Trophoblast cell (in vitro differentiated cells and primary cell): ENCODE data around the gene FRAS1.

Experiments used
- DNase-seq, 2 donors: peaks; one replicate each; pipeline ENCODE4 v3.0.0-alpha.2; 2016
- H2AFZ ChIP-seq: 2 replicates; pipeline ENCODE4 v1.6.1; 2013; ENCODE audit warnings: low read length, moderate library complexity, mild to moderate bottlenecking; ENCODE audit not compliant: insufficient read depth, poor library complexity
- H2AK5ac ChIP-seq: 2 replicates; pipeline ENCODE4 v1.6.1; 2013; ENCODE audit warnings: mild to moderate bottlenecking, low read length
- H2BK120ac ChIP-seq: 2 replicates; pipeline ENCODE4 v1.6.1; 2013; ENCODE audit warnings: low read length, mild to moderate bottlenecking, moderate library complexity; ENCODE audit not compliant: insufficient read depth, poor library complexity
- H2BK12ac ChIP-seq: 2 replicates; pipeline ENCODE4 v1.6.1; 2013; ENCODE audit warnings: mild to moderate bottlenecking, low read length, moderate library complexity
- H2BK5ac ChIP-seq: 2 replicates; pipeline ENCODE4 v1.6.1; 2013; ENCODE audit warnings: low read length, low read depth, moderate library complexity, mild to moderate bottlenecking; ENCODE audit not compliant: poor library complexity
- H3K14ac ChIP-seq: 2 replicates; pipeline ENCODE4 v1.6.1; 2013; ENCODE audit warnings: mild to moderate bottlenecking, low read length
- H3K18ac ChIP-seq: 2 replicates; pipeline ENCODE4 v1.6.1; 2013; ENCODE audit warnings: mild to moderate bottlenecking, low read length
- H3K23ac ChIP-seq: 2 replicates; pipeline ENCODE4 v1.6.1; 2013; ENCODE audit warnings: low read length
- H3K27ac ChIP-seq: 2 replicates; pipeline ENCODE4 v1.5.1; 2013; ENCODE audit warnings: low read depth, mild to moderate bottlenecking, inconsistent platforms, low read length, moderate library complexity
- H3K27me3 ChIP-seq: 2 replicates; pipeline ENCODE4 v1.6.1; 2013; ENCODE audit warnings: inconsistent platforms, mild to moderate bottlenecking, low read length, moderate library complexity; ENCODE audit not compliant: insufficient read depth
- H3K36me3 ChIP-seq, 2 experiments: 1 replicate in 1 of 2; 2 replicates in 1 of 2; pipeline ENCODE4 v1.6.1; 2013; ENCODE audit warnings: low read length in 2 of 2, mild to moderate bottlenecking in 2 of 2, moderate library complexity in 1 of 2; ENCODE audit not compliant: insufficient read depth in 2 of 2, control insufficient read depth in 1 of 2
- H3K4ac ChIP-seq: 2 replicates; pipeline ENCODE4 v1.6.1; 2013; ENCODE audit warnings: low read depth, mild to moderate bottlenecking, low read length, moderate library complexity
- H3K4me1 ChIP-seq, 2 experiments: 1 replicate in 1 of 2; 2 replicates in 1 of 2; pipeline ENCODE4 v1.6.1; 2013; ENCODE audit warnings: low read length in 2 of 2, mild to moderate bottlenecking in 2 of 2, moderate library complexity in 1 of 2; ENCODE audit not compliant: insufficient read depth in 2 of 2, control insufficient read depth in 1 of 2
- H3K4me2 ChIP-seq: 2 replicates; pipeline ENCODE4 v1.6.1; 2013; ENCODE audit warnings: inconsistent platforms, mild to moderate bottlenecking, low read length, moderate library complexity
- H3K4me3 ChIP-seq: 2 replicates; pipeline ENCODE4 v1.5.1; 2013; ENCODE audit warnings: mild to moderate bottlenecking, low read depth, low read length, inconsistent platforms
- H3K79me1 ChIP-seq: one replicate; pipeline ENCODE4 v1.6.1; 2013; ENCODE audit warnings: low read length
- H3K79me2 ChIP-seq: 2 replicates; pipeline ENCODE4 v1.6.1; 2013; ENCODE audit warnings: low read length, mild to moderate bottlenecking; ENCODE audit not compliant: control insufficient read depth, insufficient read depth, poor library complexity
- H3K9ac ChIP-seq: 2 replicates; pipeline ENCODE4 v1.6.1; 2013; ENCODE audit warnings: mild to moderate bottlenecking, low read length
- H3K9me3 ChIP-seq: 2 replicates; pipeline ENCODE4 v1.6.1; 2013; ENCODE audit warnings: low read depth, mild to moderate bottlenecking, control low read depth, inconsistent platforms, low read length; ENCODE audit not compliant: insufficient read depth
- H4K12ac ChIP-seq: 2 replicates; pipeline ENCODE4 v1.6.1; 2013; ENCODE audit warnings: low read depth, mild to moderate bottlenecking, low read length, moderate library complexity
- H4K8ac ChIP-seq: 2 replicates; pipeline ENCODE4 v1.6.1; 2013; ENCODE audit warnings: low read depth, mild to moderate bottlenecking, low read length, moderate library complexity
- H4K91ac ChIP-seq: one replicate; pipeline ENCODE4 v1.6.1; 2013; ENCODE audit warnings: low read depth, mild to moderate bottlenecking, low read length, moderate library complexity
- WGBS: extraction: QIAGEN DNeasy Blood & Tissue Kit; methylation state at CpG from one replicate; pipeline ENCODE4 v1.1.7; 2013; ENCODE audit warnings: missing lambda C conversion rate; ENCODE audit not compliant: insufficient read length, insufficient coverage; ENCODE audit errors: extremely low coverage; 5-methylcytosine and 5-hydroxymethylcytosine counted together

FRAS1 gene

DNA sequence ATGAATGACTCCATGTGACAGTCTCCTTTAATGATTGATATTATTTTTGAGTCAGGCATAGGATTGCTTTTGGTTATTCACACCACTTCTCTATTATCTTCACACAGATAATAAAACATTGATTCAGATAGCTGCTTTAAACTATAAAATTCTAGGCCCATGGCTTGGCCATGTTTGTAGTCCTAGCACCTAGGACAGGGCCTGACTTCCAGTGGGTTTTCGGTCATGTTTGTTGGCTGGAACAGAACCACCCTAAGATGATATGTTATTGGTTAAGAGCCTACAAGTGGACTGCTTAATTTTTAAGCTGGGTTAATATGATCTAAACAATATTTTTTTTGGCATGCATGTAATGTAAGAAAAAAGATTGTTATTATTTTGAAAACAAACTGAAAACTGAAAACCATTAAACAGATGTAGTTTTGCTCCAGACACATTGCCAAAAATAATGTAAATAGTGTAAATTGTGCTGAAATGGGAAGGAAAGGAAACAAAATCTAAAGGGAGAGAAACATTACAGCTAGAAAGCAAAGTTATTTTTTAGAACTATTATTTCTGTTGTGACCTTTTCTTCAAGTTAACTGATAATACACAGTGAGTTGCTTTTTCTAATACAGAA lies 98.0 kb downstream of the FRAS1 start:
- Histone ChIP-seq H3K4ac (no peak overlapping the region), H4K12ac (no peak overlapping the region), H3K27me3 (no peaks in the 10 kb centered on the region), H3K4me1 (peaks cover 2 to 5% of the 10 kb centered on the region in 2 experiments), H2AK5ac (no peak overlapping the region), H3K27ac (no peak overlapping the region), H3K4me2 (no peak overlapping the region), H2BK120ac (no peak overlapping the region), H3K14ac (no peak overlapping the region), H3K79me2 (peaks cover 2% of the 10 kb centered on the region), H3K36me3 (no peaks in the 10 kb centered on the region), H2BK5ac (no peak overlapping the region), H2AFZ (no peak overlapping the region), H4K8ac (peak overlapping the region; percentile 45), H3K79me1 (peaks cover 3% of the 10 kb centered on the region), H3K4me3 (no peak overlapping the region), H3K18ac (no peak overlapping the region), H3K9me3 (no peaks in the 10 kb centered on the region), H3K23ac (no peak overlapping the region), H3K9ac (no peak overlapping the region), H4K91ac (no peak overlapping the region), H2BK12ac (no peak overlapping the region)
- no CpG with 5 or more reads among the region's 1 CpG for WGBS
- no peak for DNase-seq

DNA sequence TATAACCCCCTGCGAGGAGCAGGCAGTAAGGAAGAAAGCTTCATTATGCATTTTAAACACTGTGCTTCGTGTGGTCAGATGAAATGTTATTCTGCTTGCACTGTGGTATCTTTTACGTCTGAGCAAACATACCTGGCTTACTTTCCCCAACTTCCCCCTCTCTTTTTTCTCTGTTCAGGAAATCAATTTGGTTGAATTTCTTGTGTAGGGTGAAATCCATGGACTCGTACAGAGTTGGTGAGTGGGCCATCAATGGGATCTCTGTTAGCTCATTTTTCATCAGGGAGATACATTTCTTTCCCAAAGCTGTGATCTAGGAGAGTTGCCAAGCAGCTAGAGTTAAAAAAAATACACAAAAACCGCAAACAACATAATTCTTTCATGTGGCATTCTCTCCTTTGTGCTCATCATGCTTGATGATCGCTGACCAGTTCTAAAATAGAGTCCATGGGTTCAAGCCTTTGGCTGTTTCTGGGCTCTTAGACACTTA lies 98.5 kb downstream of the FRAS1 start:
- WGBS: no CpG with 5 or more reads among the region's 6 CpGs

DNA sequence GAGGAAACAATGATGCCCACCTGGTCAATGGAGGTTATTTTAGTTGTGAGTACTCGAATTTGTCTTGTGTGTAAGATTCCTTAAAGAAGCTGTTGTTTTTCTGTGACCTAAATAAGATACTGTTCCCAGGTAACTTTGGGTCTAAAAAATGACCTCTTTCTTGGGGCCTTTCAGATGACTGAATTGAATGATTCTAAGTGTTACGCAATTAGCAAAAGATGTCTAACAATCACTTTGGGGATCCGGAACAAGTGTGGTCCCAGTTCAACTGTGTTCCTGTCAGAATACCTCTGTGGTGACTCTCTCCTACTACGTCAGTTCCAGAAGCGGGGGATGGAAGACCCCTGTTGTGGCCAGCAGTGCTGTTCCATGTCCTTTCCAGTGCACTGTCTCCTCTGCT lies 99.4 kb downstream of the FRAS1 start:
- Histone ChIP-seq H2BK120ac (no peak overlapping the region), H3K4ac (peak overlapping the region; percentile 56), H3K4me3 (no peak overlapping the region), H3K79me1 (peaks cover 3% of the 10 kb centered on the region), H3K18ac (no peak overlapping the region), H3K14ac (no peak overlapping the region), H3K23ac (no peak overlapping the region), H2AK5ac (no peak overlapping the region), H2AFZ (no peak overlapping the region), H4K8ac (no peak overlapping the region), H3K36me3 (no peaks in the 10 kb centered on the region), H3K4me1 (peaks cover 2 to 3% of the 10 kb centered on the region in 2 experiments), H3K4me2 (no peak overlapping the region), H3K9me3 (no peaks in the 10 kb centered on the region), H3K27ac (no peak overlapping the region), H4K91ac (no peak overlapping the region), H3K9ac (no peak overlapping the region), H3K27me3 (no peaks in the 10 kb centered on the region), H3K79me2 (peaks cover 2% of the 10 kb centered on the region), H2BK5ac (no peak overlapping the region), H2BK12ac (no peak overlapping the region), H4K12ac (no peak overlapping the region)
- WGBS: no CpG with 5 or more reads among the region's 5 CpGs
- no peak for DNase-seq

More for the DNA sequence above, 98.5 kb downstream of the FRAS1 start:
- Histone ChIP-seq H3K4me1 (peaks cover 2 to 5% of the 10 kb centered on the region in 2 experiments), H4K12ac (no peak overlapping the region), H3K18ac (no peak overlapping the region), H2BK120ac (no peak overlapping the region), H3K36me3 (no peaks in the 10 kb centered on the region), H2BK5ac (no peak overlapping the region), H3K79me2 (peaks cover 2% of the 10 kb centered on the region), H3K27ac (no peak overlapping the region), H3K27me3 (no peaks in the 10 kb centered on the region), H3K4me2 (no peak overlapping the region), H4K91ac (no peak overlapping the region), H2BK12ac (no peak overlapping the region), H3K9me3 (no peaks in the 10 kb centered on the region), H2AFZ (no peak overlapping the region), H3K79me1 (peaks cover 3% of the 10 kb centered on the region), H3K4me3 (no peak overlapping the region), H3K9ac (no peak overlapping the region), H3K4ac (no peak overlapping the region), H4K8ac (no peak overlapping the region), H3K23ac (no peak overlapping the region), H2AK5ac (no peak overlapping the region), H3K14ac (no peak overlapping the region)
- DNase-seq: no peak

DNA sequence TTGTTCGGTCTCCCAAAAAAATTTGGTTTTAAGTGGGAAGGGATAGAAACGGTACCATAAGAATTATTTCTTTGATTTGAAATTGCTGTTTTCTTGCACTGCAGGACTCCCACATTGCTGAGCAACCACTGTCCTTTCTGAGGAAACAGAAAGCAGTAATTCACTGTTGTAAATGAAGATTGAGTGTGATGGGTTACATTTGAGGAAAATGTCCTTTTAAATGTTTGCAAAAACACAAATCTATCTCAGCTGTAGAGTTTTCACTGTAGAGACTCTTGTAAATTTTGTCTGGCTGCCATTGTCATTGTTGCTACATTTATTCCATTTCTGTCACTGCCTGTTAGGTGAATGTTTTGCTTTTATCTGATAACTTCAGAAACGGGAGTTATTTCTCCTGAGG lies 105.2 kb downstream of the FRAS1 start:
- no peak overlapping the region for H3K14ac ChIP-seq
- no peak overlapping the region for H3K4ac ChIP-seq
- no peak overlapping the region for H2BK120ac ChIP-seq
- no peak overlapping the region for H4K91ac ChIP-seq
- H3K23ac ChIP-seq: no peak overlapping the region
- H4K8ac ChIP-seq: no peak overlapping the region
- no peak overlapping the region for H3K18ac ChIP-seq
- H2AK5ac ChIP-seq: no peak overlapping the region
- H2BK5ac ChIP-seq: no peak overlapping the region
- H3K79me2 ChIP-seq: no peaks in the 10 kb centered on the region
- no peak overlapping the region for H3K4me3 ChIP-seq
- no peaks in the 10 kb centered on the region for H3K36me3 ChIP-seq
- no CpG with 5 or more reads among the region's 3 CpGs for WGBS
- peaks cover 7% of the 10 kb centered on the region for H3K79me1 ChIP-seq
- H3K9ac ChIP-seq: no peak overlapping the region
- no peak overlapping the region for H4K12ac ChIP-seq
- no peak overlapping the region for H2BK12ac ChIP-seq
- H2AFZ ChIP-seq: no peak overlapping the region
- peaks cover 6 to 11% of the 10 kb centered on the region in 2 experiments for H3K4me1 ChIP-seq
- peak overlapping the region; percentile 89 for H3K27ac ChIP-seq
- H3K4me2 ChIP-seq: peak overlapping the region; percentile 18
- no peaks in the 10 kb centered on the region for H3K9me3 ChIP-seq
- H3K27me3 ChIP-seq: no peaks in the 10 kb centered on the region
- no peak for DNase-seq
